WTC11 (cell line): ENCODE measurements around the gene MAP7D1. TPM values are rescaled to one million over a fixed set of nuclear protein-coding genes. Genes with fewer than 3 reads are reported as not detected.

Experiments
- ATAC-seq: fragments of 200-7000 bp; cut with Tn5 transposase; 2 replicates; pipeline ENCODE4 v1.10.0; 2021; ENCODE audit warnings: mild to moderate bottlenecking, moderate library complexity
- CTCF ChIA-PET: fragments of 300-600 bp; sonication (Branson Sonifier 250); formaldehyde crosslinking; loops from one replicate; lab custom pipeline; 2021; ENCODE audit warnings: antibody characterized with exemption; lab: Charles Lee
- POLR2A ChIA-PET: fragments of 350-600 bp; sonication (Branson Sonifier 250); formaldehyde crosslinking; loops from one replicate; lab custom pipeline; 2021; ENCODE audit warnings: antibody characterized with exemption; lab: Charles Lee
- DNase-seq: peaks from one replicate; pipeline ENCODE4 v3.0.0; 2021; ENCODE audit warnings: low spot score
- H3K27ac Mint-ChIP-seq: 2 replicates; pipeline ENCODE4 v1.8.0; 2021; ENCODE audit warnings: mixed read lengths
- H3K27me3 Mint-ChIP-seq: 2 replicates; pipeline ENCODE4 v1.8.0; 2021; ENCODE audit warnings: low read depth, mild to moderate bottlenecking, moderate library complexity, mixed read lengths
- H3K36me3 Mint-ChIP-seq: 2 replicates; pipeline ENCODE4 v1.8.0; 2021; ENCODE audit warnings: mixed read lengths
- H3K4me1 Mint-ChIP-seq: 2 replicates; pipeline ENCODE4 v1.8.0; 2022; ENCODE audit warnings: mixed read lengths
- H3K4me3 Mint-ChIP-seq: 2 replicates; pipeline ENCODE4 v1.8.0; 2021; ENCODE audit warnings: mild to moderate bottlenecking, moderate library complexity, mixed read lengths
- H3K9me3 Mint-ChIP-seq: 2 replicates; pipeline ENCODE4 v1.8.0; 2021; ENCODE audit warnings: mixed read lengths
- ARID4B ChIP-seq: sonication (generic); formaldehyde crosslinking; IDR thresholded peaks from 2 replicates; pipeline ENCODE4 v1.8.0; 2023; ENCODE audit warnings: missing genetic modification reagents, mild to moderate bottlenecking, borderline replicate concordance
- CREB1 ChIP-seq: sonication (generic); formaldehyde crosslinking; IDR thresholded peaks from 2 replicates; pipeline ENCODE4 v1.8.0; 2023; ENCODE audit warnings: mild to moderate bottlenecking, missing genetic modification reagents
- CREM ChIP-seq: sonication (generic); formaldehyde crosslinking; IDR thresholded peaks from 2 replicates; pipeline ENCODE4 v1.8.1; 2022; ENCODE audit warnings: mild to moderate bottlenecking, missing genetic modification reagents, moderate library complexity
- FOXJ3 ChIP-seq: sonication (generic); formaldehyde crosslinking; IDR thresholded peaks from 2 replicates; pipeline ENCODE4 v1.9.0; 2021; ENCODE audit warnings: missing genetic modification reagents, mild to moderate bottlenecking, borderline replicate concordance
- GTF2I ChIP-seq: fragments of 250-450 bp; sonication (Bioruptor Pico); conservative IDR thresholded peaks from 2 replicates; pipeline ENCODE4 v1.4.0; 2021; ENCODE audit warnings: mild to moderate bottlenecking
- HMGXB4 ChIP-seq: sonication (generic); formaldehyde crosslinking; IDR thresholded peaks from 2 replicates; pipeline ENCODE4 v1.8.1; 2023; ENCODE audit warnings: mild to moderate bottlenecking, moderate library complexity, missing genetic modification reagents
- IRF1 ChIP-seq: sonication (generic); formaldehyde crosslinking; IDR thresholded peaks from 2 replicates; pipeline ENCODE4 v1.8.0; 2023; ENCODE audit warnings: missing genetic modification reagents
- JUN ChIP-seq: sonication (generic); formaldehyde crosslinking; IDR thresholded peaks from 2 replicates; pipeline ENCODE4 v1.8.0; 2023; ENCODE audit warnings: mild to moderate bottlenecking, missing genetic modification reagents
- SP1 ChIP-seq: sonication (generic); formaldehyde crosslinking; conservative IDR thresholded peaks from 2 replicates; pipeline ENCODE4 v1.8.1; 2022; ENCODE audit warnings: missing genetic modification reagents
- STAT6 ChIP-seq: sonication (generic); formaldehyde crosslinking; conservative IDR thresholded peaks from 2 replicates; pipeline ENCODE4 v1.8.1; 2023; ENCODE audit warnings: mild to moderate bottlenecking, low read depth, missing genetic modification reagents, moderate library complexity
- ZMAT4 ChIP-seq: fragments of 250-450 bp; sonication (Bioruptor Pico); IDR thresholded peaks from 2 replicates; pipeline ENCODE4 v1.9.0; 2021; ENCODE audit warnings: mild to moderate bottlenecking
- ZNF121 ChIP-seq: sonication (generic); formaldehyde crosslinking; IDR thresholded peaks from 2 replicates; pipeline ENCODE4 v1.8.0; 2023; ENCODE audit warnings: missing genetic modification reagents
- total RNA-seq: library from RNA; stranded (reverse); gene quantifications from 3 replicates; pipeline ENCODE4 v1.2.3, GENCODE V29; 2021
- TF ChIP-seq, protein P1 (sequence below): sonication (generic); formaldehyde crosslinking; IDR thresholded peaks from 2 replicates; pipeline ENCODE4 v1.8.1; 2023; ENCODE audit warnings: mild to moderate bottlenecking, missing genetic modification reagents
- TF ChIP-seq, protein P2 (sequence below): sonication (generic); formaldehyde crosslinking; IDR thresholded peaks from 2 replicates; pipeline ENCODE4 v1.8.1; 2023; ENCODE audit warnings: mild to moderate bottlenecking, missing genetic modification reagents, moderate library complexity
- TF ChIP-seq, protein P3 (sequence below): sonication (generic); formaldehyde crosslinking; conservative IDR thresholded peaks from 2 replicates; pipeline ENCODE4 v1.8.1; 2022; ENCODE audit warnings: mild to moderate bottlenecking, missing genetic modification reagents
- TF ChIP-seq, protein P4 (sequence below): fragments of 250-450 bp; sonication (Bioruptor Pico); conservative IDR thresholded peaks from 2 replicates; pipeline ENCODE4 v1.9.0; 2021; ENCODE audit warnings: mild to moderate bottlenecking
- TF ChIP-seq, protein P5 (sequence below): sonication (generic); formaldehyde crosslinking; IDR thresholded peaks from 2 replicates; pipeline ENCODE4 v1.8.0; 2022; ENCODE audit warnings: mild to moderate bottlenecking, missing genetic modification reagents

MAP7D1 gene
- total RNA-seq, 1 experiment from 2014 or later: 88.7 TPM

DNA sequence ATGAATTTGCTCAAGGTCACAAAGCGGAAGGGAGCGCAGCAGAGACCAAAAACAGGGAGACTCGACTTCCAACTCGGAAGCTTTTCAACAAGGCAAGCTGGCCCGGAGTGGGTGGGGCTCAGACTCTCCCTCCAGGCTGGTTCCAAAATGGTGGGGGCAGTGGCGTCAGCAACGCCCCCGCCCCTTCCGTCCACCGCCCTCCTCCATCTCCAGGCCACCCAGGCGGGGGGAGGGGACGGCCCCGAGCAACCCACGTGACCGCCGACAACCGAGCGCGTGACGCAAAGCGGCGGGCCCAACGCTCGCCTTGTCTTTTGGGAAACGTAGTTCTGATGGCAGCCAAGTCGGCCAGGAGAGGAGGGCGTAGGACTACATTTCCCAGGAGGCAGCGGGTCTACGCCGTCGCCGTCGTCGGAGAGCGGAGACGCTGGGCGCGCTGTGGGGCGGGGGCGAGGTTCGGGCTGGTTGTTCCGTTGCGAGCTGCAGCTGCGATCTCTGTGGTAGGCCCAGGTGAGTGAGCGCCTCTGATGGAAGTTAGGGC is 68.1 kb downstream of the MAP7D1 start, which contains the start of gene THRAP3:
Gene THRAP3 (plus strand): TSS at position 448 of the 541 bp plus-strand sequence. CDS start 58,121 bp downstream, outside the sequence.
- ChIA-PET CTCF (interaction anchor here (0.5 to 3.0 kb wide), 23 partner anchors 8 to 163 kb away, joined by 3 to 27 read pairs (median 4); partner anchors contain the start of gene TRAPPC3), POLR2A (interaction anchor here (0.6 to 1.9 kb wide), 12 partner anchors 10 to 211 kb away, joined by 3 to 8 read pairs (median 4); partner anchors contain the start of genes MAP7D1, SH3D21 and TRAPPC3)
- ATAC-seq (peak; percentile 95), DNase-seq (peak; percentile 100)
- Mint-ChIP-seq H3K4me3 (peak within 1 kb of the TSS; percentile 97), H3K36me3 (peaks cover 19% of the 10 kb centered on the region), H3K9me3 (no peaks in the 10 kb centered on the region), H3K27me3 (no peaks in the 10 kb centered on the region), H3K4me1 (peaks cover 16% of the 10 kb centered on the region), H3K27ac (peak within 1 kb of the TSS; percentile 100)
- TF ChIP-seq FOXJ3: no peak
- TF ChIP-seq ZNF121: 0 out of 2 replicates have a peak, but pooled peaks have one; percentile 7
- TF ChIP-seq SP1 (CRISPR knock-in tag): peak; percentile 99
- TF ChIP-seq ZMAT4 (CRISPR knock-in tag): no peak
- TF ChIP-seq GTF2I (CRISPR knock-in tag): no peak
- TF ChIP-seq, protein P1, sequence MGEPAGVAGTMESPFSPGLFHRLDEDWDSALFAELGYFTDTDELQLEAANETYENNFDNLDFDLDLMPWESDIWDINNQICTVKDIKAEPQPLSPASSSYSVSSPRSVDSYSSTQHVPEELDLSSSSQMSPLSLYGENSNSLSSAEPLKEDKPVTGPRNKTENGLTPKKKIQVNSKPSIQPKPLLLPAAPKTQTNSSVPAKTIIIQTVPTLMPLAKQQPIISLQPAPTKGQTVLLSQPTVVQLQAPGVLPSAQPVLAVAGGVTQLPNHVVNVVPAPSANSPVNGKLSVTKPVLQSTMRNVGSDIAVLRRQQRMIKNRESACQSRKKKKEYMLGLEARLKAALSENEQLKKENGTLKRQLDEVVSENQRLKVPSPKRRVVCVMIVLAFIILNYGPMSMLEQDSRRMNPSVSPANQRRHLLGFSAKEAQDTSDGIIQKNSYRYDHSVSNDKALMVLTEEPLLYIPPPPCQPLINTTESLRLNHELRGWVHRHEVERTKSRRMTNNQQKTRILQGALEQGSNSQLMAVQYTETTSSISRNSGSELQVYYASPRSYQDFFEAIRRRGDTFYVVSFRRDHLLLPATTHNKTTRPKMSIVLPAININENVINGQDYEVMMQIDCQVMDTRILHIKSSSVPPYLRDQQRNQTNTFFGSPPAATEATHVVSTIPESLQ: no peak
- TF ChIP-seq JUN: no peak
- TF ChIP-seq, protein P2, sequence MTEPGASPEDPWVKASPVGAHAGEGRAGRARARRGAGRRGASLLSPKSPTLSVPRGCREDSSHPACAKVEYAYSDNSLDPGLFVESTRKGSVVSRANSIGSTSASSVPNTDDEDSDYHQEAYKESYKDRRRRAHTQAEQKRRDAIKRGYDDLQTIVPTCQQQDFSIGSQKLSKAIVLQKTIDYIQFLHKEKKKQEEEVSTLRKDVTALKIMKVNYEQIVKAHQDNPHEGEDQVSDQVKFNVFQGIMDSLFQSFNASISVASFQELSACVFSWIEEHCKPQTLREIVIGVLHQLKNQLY (CRISPR knock-in tag): no peak
- TF ChIP-seq HMGXB4 (CRISPR knock-in tag): peak; percentile 19; the same call in 1 of the 2 replicates
- TF ChIP-seq, protein P3, sequence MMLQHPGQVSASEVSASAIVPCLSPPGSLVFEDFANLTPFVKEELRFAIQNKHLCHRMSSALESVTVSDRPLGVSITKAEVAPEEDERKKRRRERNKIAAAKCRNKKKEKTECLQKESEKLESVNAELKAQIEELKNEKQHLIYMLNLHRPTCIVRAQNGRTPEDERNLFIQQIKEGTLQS (CRISPR knock-in tag): no peak
- TF ChIP-seq, protein P4, sequence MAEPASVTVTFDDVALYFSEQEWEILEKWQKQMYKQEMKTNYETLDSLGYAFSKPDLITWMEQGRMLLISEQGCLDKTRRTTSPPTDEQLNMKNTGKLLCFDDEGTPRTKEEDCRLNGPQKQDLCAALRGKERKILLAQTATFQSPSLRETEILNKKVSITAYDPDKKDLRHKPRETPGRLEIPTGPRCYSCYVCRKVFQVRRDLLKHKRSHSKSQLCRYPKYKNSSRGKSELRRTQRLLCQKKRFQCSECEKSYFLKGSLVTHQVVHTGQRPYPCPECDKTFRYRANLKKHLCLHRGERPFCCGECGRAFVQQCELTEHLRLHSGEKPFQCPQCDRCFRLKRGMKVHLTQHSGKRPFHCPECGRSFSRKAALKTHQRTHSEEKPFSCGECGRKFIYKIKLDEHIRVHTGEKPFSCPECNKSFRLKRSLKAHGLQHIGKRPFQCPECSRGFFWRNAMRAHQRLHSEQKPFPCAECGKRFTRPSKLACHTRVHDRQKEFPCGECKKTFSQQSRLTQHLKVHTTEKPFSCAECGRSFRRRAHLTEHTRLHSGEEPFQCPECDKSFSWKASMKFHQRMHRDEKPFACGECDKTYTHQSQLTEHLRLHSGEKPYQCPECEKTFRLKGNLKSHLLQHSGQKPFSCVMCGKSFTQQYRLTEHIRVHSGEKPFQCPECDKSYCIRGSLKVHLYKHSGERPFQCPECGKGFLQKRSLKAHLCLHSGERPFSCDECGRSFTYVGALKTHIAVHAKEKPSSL (CRISPR knock-in tag): no peak
- TF ChIP-seq ARID4B (CRISPR knock-in tag): peak; percentile 38; the same call in 1 of the 2 replicates
- TF ChIP-seq, protein P5, sequence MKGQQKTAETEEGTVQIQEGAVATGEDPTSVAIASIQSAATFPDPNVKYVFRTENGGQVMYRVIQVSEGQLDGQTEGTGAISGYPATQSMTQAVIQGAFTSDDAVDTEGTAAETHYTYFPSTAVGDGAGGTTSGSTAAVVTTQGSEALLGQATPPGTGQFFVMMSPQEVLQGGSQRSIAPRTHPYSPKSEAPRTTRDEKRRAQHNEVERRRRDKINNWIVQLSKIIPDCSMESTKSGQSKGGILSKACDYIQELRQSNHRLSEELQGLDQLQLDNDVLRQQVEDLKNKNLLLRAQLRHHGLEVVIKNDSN (CRISPR knock-in tag): peak; percentile 99
- no peak for TF ChIP-seq IRF1 (CRISPR knock-in tag)
- peak; percentile 91; the same call in 1 of the 2 replicates for TF ChIP-seq CREM (CRISPR knock-in tag)
- no peak for TF ChIP-seq CREB1 (CRISPR knock-in tag)
- TF ChIP-seq STAT6: no peak
